GM12865 (cell line): ENCODE measurements around the gene LAMTOR4.

Source experiments
- DNase-seq: peaks from one replicate; pipeline ENCODE4 v3.0.0; 2010; ENCODE audit warnings: low read depth
- H3K4me3 ChIP-seq: 2 replicates; pipeline ENCODE4 v1.5.1; 2011; ENCODE audit warnings: mild to moderate bottlenecking, low read depth, low read length, control low read depth
- CTCF ChIP-seq: IDR thresholded peaks from 2 replicates; pipeline ENCODE4 v1.5.1; 2011; ENCODE audit warnings: low read length, control low read depth, low read depth, inconsistent platforms; ENCODE audit not compliant: insufficient read depth; ENCODE audit errors: missing control alignments

Gene LAMTOR4

GRCh38 chr7:100147278-100147677 lies 1.4 kb upstream of the LAMTOR4 start:
- no peak for DNase-seq
- no peak overlapping the region for H3K4me3 ChIP-seq
- TF ChIP-seq CTCF, result no peak

GRCh38 chr7:100148225-100148558 lies 526 bp upstream of the LAMTOR4 start:
- peak overlapping the region; percentile 69 for H3K4me3 ChIP-seq
- no peak for TF ChIP-seq CTCF
- no peak for DNase-seq

GRCh38 chr7:100152404-100152803 lies 3.7 kb downstream of the LAMTOR4 start:
- no peak for DNase-seq
- no peak overlapping the region for H3K4me3 ChIP-seq
- TF ChIP-seq CTCF, result no peak

DNA sequence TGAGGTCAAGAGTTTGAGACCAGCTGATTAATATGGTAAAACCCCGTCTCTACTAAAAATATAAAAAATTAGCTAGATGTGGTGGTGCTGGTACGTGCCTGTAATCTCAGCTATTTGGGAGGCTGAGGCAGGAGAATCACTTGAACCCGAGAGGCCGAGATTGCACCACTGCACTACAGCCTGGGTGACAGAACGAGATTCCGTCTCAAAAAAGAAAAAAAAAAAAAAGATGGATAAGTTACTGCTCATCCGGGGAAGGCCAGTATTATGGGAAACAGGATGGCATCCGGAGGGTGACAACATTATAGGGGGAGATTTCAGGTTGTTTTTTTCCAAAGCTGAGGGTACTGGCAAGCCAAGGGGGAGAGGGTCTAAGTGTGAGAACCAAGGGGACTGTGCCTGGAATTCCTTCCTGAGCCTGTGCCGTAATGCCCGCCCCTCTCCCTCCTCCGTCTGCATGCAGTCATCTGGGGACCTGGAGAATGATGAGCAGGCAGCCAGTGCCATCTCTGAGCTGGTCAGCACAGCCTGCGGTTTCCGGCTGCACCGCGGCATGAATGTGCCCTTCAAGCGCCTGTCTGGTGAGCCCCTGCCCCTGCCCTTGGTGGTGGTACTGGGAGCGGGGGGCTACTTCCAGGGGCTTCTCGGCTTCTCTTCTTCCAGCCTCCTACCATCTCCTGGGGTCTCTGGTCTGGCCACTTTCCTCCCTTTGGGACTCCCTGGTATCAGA lies 4.4 kb downstream of the LAMTOR4 start:
- no peak for TF ChIP-seq CTCF
- no peak for DNase-seq
- H3K4me3 ChIP-seq, result no peak overlapping the region

GRCh38 chr7:100153708-100154535 lies 5.2 kb downstream of the LAMTOR4 start:
- no peak for TF ChIP-seq CTCF
- no peak for DNase-seq

GRCh38 chr7:100154651-100155491 lies 6.2 kb downstream of the LAMTOR4 start:
- TF ChIP-seq CTCF, result no peak
- H3K4me3 ChIP-seq, result no peak overlapping the region
- DNase-seq, result no peak

More at GRCh38 chr7:100153708-100154535, 5.2 kb downstream of the LAMTOR4 start:
- H3K4me3 ChIP-seq, result no peak overlapping the region
